Measurements from ENCODE around the gene GATA5. TPM values are rescaled to one million over a fixed set of nuclear protein-coding genes. Genes with fewer than 3 reads are reported as not detected.
"Not testable (repeated sequence)": the region's sequence is repeated elsewhere in the genome, so short reads cannot be mapped to it uniquely, and the experiment has no call there.

The GATA5 gene
- total RNA-seq, 1 experiment from 2014 or later, result 0.18 TPM

DNA sequence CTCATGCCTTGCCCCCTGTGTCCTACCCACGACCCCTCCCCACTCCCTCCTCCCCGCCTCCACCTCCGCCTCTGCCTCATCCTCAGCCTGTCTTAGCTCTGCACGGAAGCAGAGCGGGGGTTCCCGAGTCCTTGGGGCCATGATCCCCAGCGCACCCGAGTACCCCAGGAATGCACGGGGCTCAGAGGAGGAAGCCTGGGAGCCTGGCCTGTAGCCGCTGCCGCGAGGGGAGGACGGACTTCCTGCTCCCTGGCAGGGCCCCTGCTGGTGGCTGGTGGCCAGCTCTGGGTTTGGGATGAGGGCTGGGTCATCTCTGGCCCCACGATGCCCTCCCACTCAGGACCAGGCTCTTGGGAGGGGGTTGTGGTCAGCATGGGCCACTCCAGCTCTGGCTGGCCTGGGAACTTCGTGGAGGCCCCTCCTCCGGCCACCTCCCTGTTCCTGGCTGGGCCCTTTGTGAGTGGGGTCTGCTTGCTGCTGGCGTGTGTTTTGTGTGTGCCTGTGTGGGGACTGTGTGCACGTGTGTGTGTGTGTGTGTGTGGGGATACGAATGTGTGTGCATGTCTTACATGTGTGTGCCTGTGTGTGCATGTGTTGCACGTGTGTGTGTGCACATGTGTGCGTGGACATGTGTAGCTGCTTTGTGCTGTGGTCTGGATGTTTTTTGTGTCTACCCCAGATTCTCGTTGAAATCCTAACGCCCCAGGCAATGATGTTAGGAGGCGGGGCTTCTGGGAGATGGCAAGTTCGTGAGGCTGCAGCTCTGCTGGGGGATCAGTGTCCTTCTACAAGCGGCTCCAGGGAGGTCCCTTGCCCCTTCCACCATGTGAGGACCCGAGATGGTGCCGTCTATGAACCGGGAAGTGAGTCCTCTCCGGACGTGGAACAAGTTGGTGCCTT is 47.1 kb downstream of the GATA5 start:
- no peak for DNase-seq (ENCODE audit: low read depth, low spot score)
- in situ Hi-C loops (cut with HindIII; ENCODE audit: low pct_unique_long_range_greater_than_20kb, low sequenced_read_pairs), result no loop called here

- DNase-seq (ENCODE audit: low read depth, low spot score), result no peak
- in situ Hi-C loops (cut with HindIII; ENCODE audit: low pct_unique_long_range_greater_than_20kb, low sequenced_read_pairs), result no loop called here
Observed at GRCh38 chr20:62428002-62428372, 47.8 kb downstream of the GATA5 start.

- in situ Hi-C loops (cut with HindIII; ENCODE audit: low pct_unique_long_range_greater_than_20kb, low sequenced_read_pairs), result no loop called here
- no peak for DNase-seq (ENCODE audit: low read depth, low spot score)
Observed at GRCh38 chr20:62427172-62428001, 48.4 kb downstream of the GATA5 start, which contains the start of gene RBBP8NL. Gene RBBP8NL, minus strand, starts transcription at chr20:62427539. Its CDS starts 7,892 bp downstream, at chr20:62419647.

GRCh38 chr20:62426699-62427131 is 49.1 kb downstream of the GATA5 start:
- in situ Hi-C loops (cut with HindIII; ENCODE audit: low pct_unique_long_range_greater_than_20kb, low sequenced_read_pairs), result no loop called here
- no peak for DNase-seq (ENCODE audit: low read depth, low spot score)

DNA sequence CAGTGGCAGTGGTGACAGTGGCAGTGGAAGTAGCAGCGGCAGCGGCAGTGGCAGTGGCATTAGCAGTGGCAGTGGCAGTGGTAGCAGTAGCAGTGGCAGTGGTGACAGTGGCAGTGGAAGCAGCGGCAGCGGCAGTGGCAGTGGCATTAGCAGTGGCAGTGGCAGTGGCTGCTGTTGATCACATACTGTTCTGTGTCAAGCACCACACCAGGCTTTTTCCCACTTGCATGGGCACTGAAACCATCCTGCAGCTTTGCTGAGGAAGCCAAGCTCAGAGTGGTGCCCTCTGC is 49.8 kb downstream of the GATA5 start:
- DNase-seq (ENCODE audit: low read depth, low spot score); in situ Hi-C loops (cut with HindIII; ENCODE audit: low pct_unique_long_range_greater_than_20kb, low sequenced_read_pairs): not testable (repeated sequence)

DNA sequence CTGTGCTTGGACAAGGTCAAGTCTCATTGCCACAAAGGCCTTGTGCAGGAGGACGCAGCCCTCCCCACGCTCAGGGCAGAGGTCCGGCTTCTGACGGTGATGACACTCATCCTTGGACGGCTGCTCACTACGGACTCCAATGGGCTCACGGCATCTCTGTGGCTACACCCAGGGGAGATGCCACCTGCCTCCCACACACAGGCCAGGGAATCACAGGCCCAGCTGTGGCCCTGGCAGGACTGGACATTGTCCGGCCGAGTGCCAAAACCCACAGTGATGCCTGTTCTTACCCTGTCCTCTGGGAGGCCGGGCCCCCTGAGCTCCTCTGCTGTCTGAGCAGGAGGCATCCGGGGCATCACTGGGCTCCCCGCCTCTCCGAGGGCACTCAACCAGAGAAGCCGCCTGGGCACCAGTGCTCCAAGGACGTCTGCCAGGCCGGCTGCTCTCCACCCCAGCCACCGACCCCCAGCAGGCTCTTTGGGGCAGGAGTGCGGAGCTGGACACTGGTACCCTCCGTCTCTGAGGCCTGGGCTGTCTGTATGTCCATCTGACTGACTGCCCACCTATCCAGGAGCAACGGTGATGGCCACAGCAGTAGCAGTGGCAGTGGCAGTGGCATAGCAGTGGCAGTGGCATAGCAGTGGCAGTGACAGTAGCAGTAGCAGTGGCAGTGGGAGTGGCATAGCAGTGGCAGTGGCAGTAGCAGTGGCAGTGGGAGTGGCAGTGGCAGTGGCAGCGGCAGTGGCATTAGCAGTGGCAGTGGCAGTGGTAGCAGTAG is 50.3 kb downstream of the GATA5 start:
- in situ Hi-C loops (cut with HindIII; ENCODE audit: low pct_unique_long_range_greater_than_20kb, low sequenced_read_pairs), result no loop called here
- DNase-seq (ENCODE audit: low read depth, low spot score), result no peak

DNA sequence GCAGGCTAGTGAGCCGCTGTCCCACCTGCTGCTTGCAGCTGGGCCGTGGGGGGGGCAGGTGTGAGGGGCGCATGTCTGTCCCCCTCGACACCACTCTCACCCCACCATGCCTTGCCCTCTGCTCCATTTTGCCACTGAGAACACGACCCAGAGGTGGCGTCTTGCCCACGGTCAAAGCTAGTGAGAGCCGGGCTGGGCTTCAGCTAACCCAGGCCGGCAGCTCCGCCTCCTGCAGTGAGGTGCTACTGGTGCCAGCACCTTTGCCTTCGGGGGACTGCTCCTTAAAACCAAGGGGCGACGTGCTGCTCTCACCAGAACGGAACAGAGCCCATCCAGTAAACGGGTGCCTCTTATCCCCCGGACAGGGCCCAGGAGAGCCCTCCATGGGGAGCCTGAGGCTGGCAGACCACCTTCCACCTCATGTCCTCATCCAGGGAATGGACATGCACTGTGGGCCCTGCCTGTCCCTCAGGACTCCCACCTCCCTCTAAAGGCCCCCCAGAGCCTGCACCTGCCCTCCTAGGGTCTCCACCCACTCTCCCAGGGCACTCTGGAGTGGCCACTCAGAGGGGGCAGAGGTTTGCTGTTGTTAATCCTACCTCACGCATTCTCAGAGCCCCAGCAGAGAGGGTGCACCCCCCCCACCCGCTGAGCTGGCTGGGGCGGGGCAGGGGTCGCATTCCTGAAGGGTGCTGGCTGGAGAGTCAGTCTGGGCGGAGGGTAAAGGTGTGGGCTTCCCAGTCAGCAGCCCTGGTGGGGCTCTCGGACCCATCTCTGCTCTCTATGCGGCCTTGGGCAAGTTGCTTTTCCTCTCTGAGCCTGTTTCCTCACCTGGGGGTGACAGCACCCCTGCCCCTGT is 51.3 kb downstream of the GATA5 start:
- DNase-seq (ENCODE audit: low read depth, low spot score), result no peak
- in situ Hi-C loops (cut with HindIII; ENCODE audit: low pct_unique_long_range_greater_than_20kb, low sequenced_read_pairs), result no loop called here

DNA sequence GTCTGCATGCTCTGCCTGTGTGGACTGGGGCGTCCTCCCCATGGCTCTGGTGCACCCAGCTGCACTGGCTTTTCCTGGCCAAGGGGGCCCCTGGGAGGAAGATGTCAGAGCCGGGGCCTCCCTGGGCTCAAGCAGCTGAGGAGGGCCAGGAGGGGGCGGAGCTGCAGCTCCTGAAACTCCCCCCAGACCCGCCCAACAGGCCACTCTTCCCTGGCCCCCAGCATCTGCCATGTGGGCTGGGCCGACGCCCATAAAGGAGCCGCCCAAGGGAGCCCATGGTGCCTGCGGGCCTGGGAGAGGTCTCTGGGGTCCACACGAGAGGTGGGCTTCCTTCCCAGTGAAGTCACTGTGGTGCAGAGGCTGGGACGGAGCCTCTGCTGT is 52.5 kb downstream of the GATA5 start:
- in situ Hi-C loops (cut with HindIII; ENCODE audit: low pct_unique_long_range_greater_than_20kb, low sequenced_read_pairs), result no loop called here

DNA sequence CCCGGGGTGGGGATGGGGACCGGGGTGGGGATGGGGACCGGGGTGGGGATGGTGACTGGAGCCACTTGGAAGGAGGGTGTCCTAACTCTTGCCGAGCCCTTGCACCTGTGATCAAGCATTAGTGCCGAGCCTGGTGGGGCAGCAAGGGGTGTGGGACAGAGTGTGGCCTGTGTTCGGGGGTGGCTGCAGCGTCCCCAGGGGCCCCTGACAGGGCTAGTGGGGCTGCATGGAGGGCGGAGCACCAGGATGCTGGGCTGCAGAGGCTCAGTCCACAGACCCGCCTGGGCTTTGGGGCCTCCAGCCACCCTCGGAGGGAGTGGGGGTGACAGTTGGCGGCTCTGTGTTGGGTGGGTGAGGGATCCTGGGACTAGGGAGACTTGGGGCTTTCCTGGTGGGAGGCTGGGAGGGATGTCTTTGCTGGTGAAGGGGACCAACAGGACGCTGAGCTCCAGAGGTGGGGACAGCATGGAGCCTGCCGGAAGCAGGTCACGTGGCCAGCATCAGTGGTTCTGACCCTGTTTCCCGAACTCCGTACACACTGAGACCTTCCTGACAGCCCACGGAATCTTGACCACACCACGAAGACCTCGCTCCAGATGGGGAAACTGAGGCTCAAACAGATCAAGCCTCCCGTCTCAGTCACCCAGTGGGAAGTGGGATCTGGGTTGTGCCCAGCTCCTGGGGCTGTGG is 53.0 kb downstream of the GATA5 start:
- DNase-seq (ENCODE audit: low read depth, low spot score), result no peak
- in situ Hi-C loops (cut with HindIII; ENCODE audit: low pct_unique_long_range_greater_than_20kb, low sequenced_read_pairs), result no loop called here

More for the DNA sequence above, 52.5 kb downstream of the GATA5 start:
- no peak for DNase-seq (ENCODE audit: low read depth, low spot score)

DNA sequence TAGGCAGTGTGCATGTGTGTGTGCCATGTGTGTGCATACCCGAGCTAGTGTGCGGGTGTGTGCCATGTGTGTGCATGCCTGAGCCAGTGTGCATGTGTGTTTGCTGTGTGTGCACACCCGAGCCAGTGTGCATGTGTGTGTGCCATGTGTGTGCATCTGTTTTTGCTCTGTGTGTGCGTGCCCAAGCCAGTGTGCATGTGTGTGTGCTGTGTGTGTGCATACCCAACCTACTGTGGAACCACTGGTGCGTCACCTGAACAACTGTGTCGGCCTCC is 54.1 kb downstream of the GATA5 start:
- in situ Hi-C loops (cut with HindIII; ENCODE audit: low pct_unique_long_range_greater_than_20kb, low sequenced_read_pairs), result no loop called here
- DNase-seq (ENCODE audit: low read depth, low spot score), result no peak

DNA sequence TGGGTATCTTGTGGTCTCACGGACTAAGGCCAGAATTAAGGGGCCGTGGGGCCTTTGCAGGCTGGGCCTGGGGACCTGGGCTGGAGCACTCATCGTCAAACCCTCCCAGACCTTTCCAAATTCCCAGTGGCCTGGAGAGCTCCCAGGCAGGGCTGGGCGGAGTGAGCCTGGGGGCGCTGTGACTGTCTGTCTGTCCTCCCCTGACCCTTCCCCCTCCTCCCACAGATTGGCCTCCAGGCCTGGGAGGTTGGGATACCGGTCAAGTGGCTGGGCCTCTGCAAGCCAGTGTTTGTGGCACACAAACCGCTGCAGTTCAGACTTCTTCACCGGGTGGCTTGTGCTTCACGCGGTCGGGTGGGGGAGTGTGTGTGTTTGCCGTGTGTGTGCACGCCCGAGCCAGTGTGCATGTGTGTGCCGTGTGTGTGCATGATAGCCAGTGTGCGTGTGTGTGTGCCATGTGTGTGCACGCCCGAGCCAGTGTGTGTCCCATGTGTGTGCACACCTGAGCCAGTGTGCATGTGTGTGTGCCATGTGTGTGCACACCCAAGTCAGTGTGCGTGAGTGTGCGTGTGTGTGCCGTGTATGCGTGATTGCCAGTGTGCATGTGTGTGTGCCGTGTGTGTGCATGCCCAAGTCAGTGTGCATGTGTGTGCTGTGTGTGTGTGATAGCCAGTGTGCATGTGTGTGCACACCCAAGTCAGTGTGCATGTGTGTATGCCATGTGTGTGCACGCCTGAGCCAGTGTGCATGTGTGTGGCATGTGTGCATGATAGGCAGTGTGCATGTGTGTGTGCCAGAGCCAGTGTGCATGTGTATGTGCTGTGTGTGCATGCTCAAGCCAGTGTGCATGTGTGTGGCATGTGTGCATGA is 54.7 kb downstream of the GATA5 start:
- no peak for DNase-seq (ENCODE audit: low read depth, low spot score)
- in situ Hi-C loops (cut with HindIII; ENCODE audit: low pct_unique_long_range_greater_than_20kb, low sequenced_read_pairs), result no loop called here

GRCh38 chr20:62419759-62420158 is 56.0 kb downstream of the GATA5 start:
- in situ Hi-C loops (cut with HindIII; ENCODE audit: low pct_unique_long_range_greater_than_20kb, low sequenced_read_pairs), result no loop called here
- DNase-seq (ENCODE audit: low read depth, low spot score), result no peak

- in situ Hi-C loops (cut with HindIII; ENCODE audit: low pct_unique_long_range_greater_than_20kb, low sequenced_read_pairs), result no loop called here
- no peak for DNase-seq (ENCODE audit: low read depth, low spot score)
Observed at GRCh38 chr20:62418709-62419487, 56.9 kb downstream of the GATA5 start.

DNA sequence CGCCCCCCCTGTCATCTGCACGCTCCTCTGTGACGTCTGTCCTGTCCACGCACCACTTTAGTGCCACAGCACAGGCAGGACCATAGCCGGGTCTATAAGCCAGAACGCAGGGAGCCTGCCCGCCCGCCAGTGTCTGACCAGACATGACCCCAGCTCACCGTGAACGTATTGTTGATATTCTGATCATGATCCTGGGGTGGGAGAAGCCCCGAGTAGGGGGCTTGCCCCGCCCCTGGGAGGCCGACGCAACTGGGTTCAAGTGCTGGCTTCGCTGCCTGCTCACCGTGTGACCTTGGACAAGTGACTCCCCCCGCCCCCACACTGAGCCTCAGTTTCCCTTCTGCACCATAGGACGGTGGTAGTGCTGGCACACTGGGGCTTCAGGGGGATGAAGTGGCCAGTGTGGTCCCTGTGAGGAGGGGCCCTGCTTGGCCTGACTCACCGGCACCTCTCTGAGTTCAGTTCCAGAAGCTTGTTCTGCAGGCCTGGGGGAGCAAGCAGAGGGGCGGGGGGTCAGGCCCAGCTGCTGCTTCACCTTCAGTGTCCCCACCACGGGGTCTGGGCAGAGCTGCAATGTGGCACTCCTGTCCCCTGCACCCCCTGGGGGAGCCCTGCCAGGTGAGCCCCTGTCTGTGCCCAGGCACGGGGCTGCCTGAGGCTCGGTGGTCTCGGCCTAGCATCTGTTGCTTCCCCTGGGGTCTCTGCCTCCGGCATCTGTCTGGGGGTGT is 57.6 kb downstream of the GATA5 start:
- no peak for DNase-seq (ENCODE audit: low read depth, low spot score)
- in situ Hi-C loops (cut with HindIII; ENCODE audit: low pct_unique_long_range_greater_than_20kb, low sequenced_read_pairs), result no loop called here

Measured in SK-MEL-5 (cell line).